Thyroid gland (tissue), 4 donors: ENCODE measurements around the gene C20orf202. TPM values are rescaled to one million over a fixed set of nuclear protein-coding genes. Genes with fewer than 3 reads are reported as not detected.

Experiments used
- DNase-seq, 2 donors: peaks; one replicate each; pipeline ENCODE4 v3.0.0-alpha.2; 2019
- H3K27ac ChIP-seq, 3 donors: fragments of 200-600 bp; sonication (generic); 1 replicate in 2 of 3; 2 replicates in 1 of 3; pipeline ENCODE4 v1.5.1; 2016 to 2019; ENCODE audit warnings: mild to moderate bottlenecking in 1 of 3, moderate library complexity in 1 of 3
- H3K27me3 ChIP-seq: fragments of 200-600 bp; sonication (generic); one replicate; pipeline ENCODE4 v1.5.1; 2019
- H3K36me3 ChIP-seq, 2 donors: fragments of 200-600 bp; sonication (generic); one replicate each; pipeline ENCODE4 v1.5.1; 2016 to 2019
- H3K4me1 ChIP-seq, 2 donors: fragments of 200-600 bp; sonication (generic); one replicate each; pipeline ENCODE4 v1.5.1; 2017 to 2019
- H3K4me3 ChIP-seq, 3 donors: fragments of 200-600 bp; sonication (generic); replicated peaks in 1 of 3; 1 replicate in 2 of 3; 2 replicates in 1 of 3; pipeline ENCODE4 v1.5.1; 2016; ENCODE audit warnings: mild to moderate bottlenecking in 1 of 3
- H3K9me3 ChIP-seq: fragments of 200-600 bp; sonication (generic); one replicate; pipeline ENCODE4 v1.5.1; 2017
- POLR2A ChIP-seq, 2 donors: fragments of 450-650 bp; IDR thresholded peaks; one replicate each; pipeline ENCODE4 v1.6.1; 2017; ENCODE audit warnings: antibody characterized with exemption in 2 of 2, mild to moderate bottlenecking in 2 of 2, moderate library complexity in 1 of 2
- WGBS, 2 donors: methylation state at CpG; one replicate each; pipeline ENCODE4 v1.1.5; 2017; 5-methylcytosine and 5-hydroxymethylcytosine counted together
- intact Hi-C: fragments of 100-400 bp; cut with DNase I; formaldehyde crosslinking; loops from one replicate; pipeline ENCODE4 v1.15.1; 2023
- total RNA-seq, 4 donors: library from RNA; depleted of rRNA; stranded (reverse); fragments of >200 nt; gene quantifications; one replicate each; pipeline ENCODE4 v1.2.3, GENCODE V29; 2016
- TF ChIP-seq, protein P1 (sequence below), 6 experiments: fragments of 200-600 bp in 3 of 6; fragments of 450-650 bp in 3 of 6; sonication (generic) in 3 of 6; IDR thresholded peaks; one replicate each; pipeline ENCODE4 v1.5.1; 2016 to 2019; ENCODE audit warnings: antibody characterized with exemption in 6 of 6, mild to moderate bottlenecking in 2 of 6, inconsistent platforms in 1 of 6, moderate library complexity in 1 of 6

The C20orf202 gene
- total RNA-seq, 4 donors from 2014 or later: 0.27 TPM; not detected in 3

GRCh38 chr20:1225783-1226654, 22.8 kb downstream of the C20orf202 start, which contains the start of gene RAD21L1:
Gene RAD21L1, plus strand, starts transcription at chr20:1226044. Its CDS starts 2,410 bp downstream, at chr20:1228454.
- Histone ChIP-seq H3K36me3 (no peaks in the 10 kb centered on the region), H3K9me3 (no peaks in the 10 kb centered on the region), H3K4me3 (peak within 1 kb of the TSS; percentile 37 to 64 (median 59)), H3K27me3 (no peaks in the 10 kb centered on the region), H3K27ac (peak within 1 kb of the TSS in 1 of 3 donors; percentile 65), H3K4me1 (peaks cover 0 to 10% of the 10 kb centered on the region in 2 donors)
- 0 to 5% methylated on average over 11 to 14 of the region's 88 CpGs for WGBS, 2 donors
- peak; percentile 75 to 77 for DNase-seq
- peak in 1 of 2 donors; percentile 53 for TF ChIP-seq POLR2A (IDR thresholded peaks at IDR 0.05)
- TF ChIP-seq, protein P1, sequence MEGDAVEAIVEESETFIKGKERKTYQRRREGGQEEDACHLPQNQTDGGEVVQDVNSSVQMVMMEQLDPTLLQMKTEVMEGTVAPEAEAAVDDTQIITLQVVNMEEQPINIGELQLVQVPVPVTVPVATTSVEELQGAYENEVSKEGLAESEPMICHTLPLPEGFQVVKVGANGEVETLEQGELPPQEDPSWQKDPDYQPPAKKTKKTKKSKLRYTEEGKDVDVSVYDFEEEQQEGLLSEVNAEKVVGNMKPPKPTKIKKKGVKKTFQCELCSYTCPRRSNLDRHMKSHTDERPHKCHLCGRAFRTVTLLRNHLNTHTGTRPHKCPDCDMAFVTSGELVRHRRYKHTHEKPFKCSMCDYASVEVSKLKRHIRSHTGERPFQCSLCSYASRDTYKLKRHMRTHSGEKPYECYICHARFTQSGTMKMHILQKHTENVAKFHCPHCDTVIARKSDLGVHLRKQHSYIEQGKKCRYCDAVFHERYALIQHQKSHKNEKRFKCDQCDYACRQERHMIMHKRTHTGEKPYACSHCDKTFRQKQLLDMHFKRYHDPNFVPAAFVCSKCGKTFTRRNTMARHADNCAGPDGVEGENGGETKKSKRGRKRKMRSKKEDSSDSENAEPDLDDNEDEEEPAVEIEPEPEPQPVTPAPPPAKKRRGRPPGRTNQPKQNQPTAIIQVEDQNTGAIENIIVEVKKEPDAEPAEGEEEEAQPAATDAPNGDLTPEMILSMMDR (IDR thresholded peaks at IDR 0.05): no peak
- intact Hi-C loops: no loop called here

GRCh38 chr20:1229541-1229940, 26.3 kb downstream of the C20orf202 start:
- no peaks in the 10 kb centered on the region for H3K27me3 ChIP-seq
- no peak for DNase-seq
- 90 to 92% methylated on average over 3 of the region's 3 CpGs for WGBS, 2 donors
- no peaks in the 10 kb centered on the region for H3K36me3 ChIP-seq
- TF ChIP-seq, protein P1 (IDR thresholded peaks at IDR 0.05): no peak
- no peak for TF ChIP-seq POLR2A (IDR thresholded peaks at IDR 0.05)
- no peak overlapping the region for H3K27ac ChIP-seq
- intact Hi-C loops: no loop called here
- H3K4me3 ChIP-seq: no peak overlapping the region
- peaks cover 0 to 10% of the 10 kb centered on the region in 2 donors for H3K4me1 ChIP-seq
- H3K9me3 ChIP-seq: no peaks in the 10 kb centered on the region

- no peaks in the 10 kb centered on the region for H3K27me3 ChIP-seq
- intact Hi-C loops: no loop called here
- H3K9me3 ChIP-seq: no peaks in the 10 kb centered on the region
- TF ChIP-seq, protein P1 (IDR thresholded peaks at IDR 0.05): no peak
- no peak for TF ChIP-seq POLR2A (IDR thresholded peaks at IDR 0.05)
- no peak overlapping the region for H3K27ac ChIP-seq
- H3K4me1 ChIP-seq: no peaks in the 10 kb centered on the region
- WGBS, 2 donors: 91 to 95% methylated on average over 3 of the region's 3 CpGs
- no peaks in the 10 kb centered on the region for H3K36me3 ChIP-seq
- no peak for DNase-seq
- H3K4me3 ChIP-seq: no peak overlapping the region
Observed at GRCh38 chr20:1232286-1233111, 29.2 kb downstream of the C20orf202 start.

GRCh38 chr20:1240549-1240948, 37.3 kb downstream of the C20orf202 start:
- Histone ChIP-seq H3K9me3 (no peaks in the 10 kb centered on the region), H3K4me1 (no peaks in the 10 kb centered on the region), H3K36me3 (no peaks in the 10 kb centered on the region), H3K27me3 (no peaks in the 10 kb centered on the region), H3K27ac (no peak overlapping the region), H3K4me3 (no peak overlapping the region)
- TF ChIP-seq, protein P1 (IDR thresholded peaks at IDR 0.05): no peak
- no peak for TF ChIP-seq POLR2A (IDR thresholded peaks at IDR 0.05)
- intact Hi-C loops: no loop called here
- WGBS, 2 donors: 83 to 89% methylated on average over 5 of the region's 5 CpGs
- no peak for DNase-seq
